ENCODE results near the gene THSD4. TPM values are rescaled to one million over a fixed set of nuclear protein-coding genes. Genes with fewer than 3 reads are reported as not detected.

THSD4 gene
- total RNA-seq, 1 experiment from 2014 or later: 0.29 TPM

GRCh38 chr15:71328453-71328852 lies 213.2 kb downstream of the THSD4 start:
- CTCF ChIA-PET: no interaction called here
- Histone ChIP-seq H3K4me1 (no peaks in the 10 kb centered on the region), H3K9me3 (no peaks in the 10 kb centered on the region), H3K36me3 (ENCODE audit: control insufficient read depth, insufficient read depth, low read length) (no peaks in the 10 kb centered on the region), H3K4me3 (ENCODE audit: low read depth, low read length) (no peak overlapping the region), H3K27me3 (replicated peaks; ENCODE audit: control insufficient read depth, insufficient read depth, low read length) (no peaks in the 10 kb centered on the region; the same call in 1 of the 2 replicates)
- H3K4me3 Mint-ChIP-seq (ENCODE audit: unreplicated experiment): no peak overlapping the region
- H3K36me3 Mint-ChIP-seq (ENCODE audit: insufficient read depth, unreplicated experiment): no peaks in the 10 kb centered on the region
- TF ChIP-seq CTCF (IDR thresholded peaks at IDR 0.05; ENCODE audit: insufficient read depth in 1 of 2, low read depth in 1 of 2, low read length in 1 of 2, severe bottlenecking in 1 of 2, unreplicated experiment in 1 of 2): no peak
- H3K9me3 Mint-ChIP-seq (ENCODE audit: unreplicated experiment): no peaks in the 10 kb centered on the region
- no peaks in the 10 kb centered on the region for H3K4me1 Mint-ChIP-seq (ENCODE audit: low read depth, unreplicated experiment)
- intact Hi-C loops (cut with micrococcal nuclease; ENCODE audit: unreplicated experiment): no loop called here
- DNase-seq: no peak
- H3K27me3 Mint-ChIP-seq (ENCODE audit: insufficient read depth, unreplicated experiment): peaks cover 2% of the 10 kb centered on the region
- POLR2A ChIA-PET: no interaction called here
- no TSS peak for BruUV-seq (replicated peaks)
- H3K27ac Mint-ChIP-seq (ENCODE audit: unreplicated experiment): no peak overlapping the region

- no peak overlapping the region for H3K27ac Mint-ChIP-seq (ENCODE audit: unreplicated experiment)
- Histone ChIP-seq H3K9me3 (no peaks in the 10 kb centered on the region), H3K4me3 (ENCODE audit: low read depth, low read length) (no peak overlapping the region), H3K4me1 (no peaks in the 10 kb centered on the region), H3K27me3 (replicated peaks; ENCODE audit: control insufficient read depth, insufficient read depth, low read length) (no peaks in the 10 kb centered on the region; the same call in 1 of the 2 replicates), H3K36me3 (ENCODE audit: control insufficient read depth, insufficient read depth, low read length) (no peaks in the 10 kb centered on the region)
- intact Hi-C loops (cut with micrococcal nuclease; ENCODE audit: unreplicated experiment): no loop called here
- no peaks in the 10 kb centered on the region for H3K9me3 Mint-ChIP-seq (ENCODE audit: unreplicated experiment)
- H3K36me3 Mint-ChIP-seq (ENCODE audit: insufficient read depth, unreplicated experiment): no peaks in the 10 kb centered on the region
- DNase-seq: no peak
- H3K4me1 Mint-ChIP-seq (ENCODE audit: low read depth, unreplicated experiment): no peaks in the 10 kb centered on the region
- POLR2A ChIA-PET: no interaction called here
- no peak for TF ChIP-seq CTCF (IDR thresholded peaks at IDR 0.05; ENCODE audit: insufficient read depth in 1 of 2, low read depth in 1 of 2, low read length in 1 of 2, severe bottlenecking in 1 of 2, unreplicated experiment in 1 of 2)
- no peak overlapping the region for H3K4me3 Mint-ChIP-seq (ENCODE audit: unreplicated experiment)
- CTCF ChIA-PET: no interaction called here
- no TSS peak for BruUV-seq (replicated peaks)
- peaks cover 2% of the 10 kb centered on the region for H3K27me3 Mint-ChIP-seq (ENCODE audit: insufficient read depth, unreplicated experiment)
Observed at GRCh38 chr15:71329041-71329440, 213.8 kb downstream of the THSD4 start.

GRCh38 chr15:71329497-71330260 lies 214.4 kb downstream of the THSD4 start:
- Mint-ChIP-seq H3K9me3 (ENCODE audit: unreplicated experiment) (no peaks in the 10 kb centered on the region), H3K27me3 (ENCODE audit: insufficient read depth, unreplicated experiment) (no peaks in the 10 kb centered on the region), H3K4me3 (ENCODE audit: unreplicated experiment) (no peak overlapping the region), H3K27ac (ENCODE audit: unreplicated experiment) (no peak overlapping the region), H3K36me3 (ENCODE audit: insufficient read depth, unreplicated experiment) (no peaks in the 10 kb centered on the region), H3K4me1 (ENCODE audit: low read depth, unreplicated experiment) (no peaks in the 10 kb centered on the region)
- BruUV-seq (replicated peaks): no TSS peak
- no peaks in the 10 kb centered on the region for H3K36me3 ChIP-seq (ENCODE audit: control insufficient read depth, insufficient read depth, low read length)
- no peak overlapping the region for H3K4me3 ChIP-seq (ENCODE audit: low read depth, low read length)
- no peak for DNase-seq
- H3K9me3 ChIP-seq: no peaks in the 10 kb centered on the region
- no peaks in the 10 kb centered on the region for H3K4me1 ChIP-seq
- no peak for TF ChIP-seq CTCF (IDR thresholded peaks at IDR 0.05; ENCODE audit: insufficient read depth in 1 of 2, low read depth in 1 of 2, low read length in 1 of 2, severe bottlenecking in 1 of 2, unreplicated experiment in 1 of 2)
- H3K27me3 ChIP-seq (replicated peaks; ENCODE audit: control insufficient read depth, insufficient read depth, low read length): no peaks in the 10 kb centered on the region; the same call in 1 of the 2 replicates
- POLR2A ChIA-PET: no interaction called here
- CTCF ChIA-PET: no interaction called here
- intact Hi-C loops (cut with micrococcal nuclease; ENCODE audit: unreplicated experiment): no loop called here
